Measurements from ENCODE around the gene TSPAN3.

TSPAN3 gene

DNA sequence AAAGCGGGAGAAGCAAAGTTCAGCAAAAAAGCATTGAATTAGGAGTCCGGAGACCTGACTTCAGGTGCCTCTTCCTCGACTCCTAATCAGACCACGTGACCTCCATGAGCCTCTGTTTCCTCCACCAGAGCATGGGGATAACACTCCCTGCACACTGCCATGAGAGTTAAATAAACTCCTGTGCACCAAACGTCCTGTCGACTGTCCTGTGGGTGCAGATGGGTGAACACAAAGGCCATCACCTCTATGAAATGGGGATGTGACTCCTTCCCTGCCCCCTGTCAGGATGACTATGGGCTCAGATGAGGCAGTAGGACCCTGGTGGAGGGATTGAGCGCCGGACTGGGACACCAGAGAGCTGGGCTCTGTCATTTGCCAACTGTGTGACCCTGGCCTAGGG lies 13.5 kb upstream of the TSPAN3 start:
- DNase-seq (ENCODE audit: low read depth), result no peak

DNA sequence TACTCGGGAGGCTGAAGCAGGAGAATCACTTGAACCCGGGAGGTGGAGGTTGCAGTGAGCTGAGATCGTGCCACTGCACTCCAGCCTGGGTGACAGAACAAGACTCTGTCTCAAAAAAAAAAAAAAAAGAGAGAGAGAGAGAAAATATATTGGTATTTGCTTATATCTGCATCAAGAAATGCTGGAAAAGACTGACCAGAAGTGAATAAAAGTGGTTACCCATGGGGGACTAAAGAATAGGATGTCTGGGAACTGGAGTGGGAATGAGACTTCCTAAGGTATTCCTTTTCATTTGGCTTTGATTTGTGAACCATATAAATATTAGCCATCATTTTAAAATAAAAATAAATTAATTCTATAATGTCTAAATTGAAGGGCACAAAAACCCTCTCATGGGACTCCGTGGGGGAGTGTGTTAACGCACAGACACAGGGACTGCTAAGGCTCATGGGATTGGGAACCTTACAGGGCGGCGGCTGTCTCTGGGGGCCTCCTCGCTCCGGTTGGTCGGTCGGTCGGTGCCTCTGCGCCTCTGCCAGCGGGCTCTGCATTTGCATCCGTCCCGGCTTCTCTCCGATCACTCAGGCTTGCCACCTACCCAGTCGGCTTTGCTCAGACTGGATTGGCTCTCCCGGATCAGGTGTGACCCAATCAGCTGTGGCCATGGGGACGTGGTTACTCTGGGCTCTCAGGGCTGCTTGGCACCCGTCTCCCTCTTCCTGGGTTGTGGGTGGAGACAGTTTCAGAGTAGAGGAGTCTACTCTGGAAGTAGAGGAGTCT lies 12.7 kb upstream of the TSPAN3 start:
- DNase-seq (ENCODE audit: low read depth), result peak; percentile 86

DNA sequence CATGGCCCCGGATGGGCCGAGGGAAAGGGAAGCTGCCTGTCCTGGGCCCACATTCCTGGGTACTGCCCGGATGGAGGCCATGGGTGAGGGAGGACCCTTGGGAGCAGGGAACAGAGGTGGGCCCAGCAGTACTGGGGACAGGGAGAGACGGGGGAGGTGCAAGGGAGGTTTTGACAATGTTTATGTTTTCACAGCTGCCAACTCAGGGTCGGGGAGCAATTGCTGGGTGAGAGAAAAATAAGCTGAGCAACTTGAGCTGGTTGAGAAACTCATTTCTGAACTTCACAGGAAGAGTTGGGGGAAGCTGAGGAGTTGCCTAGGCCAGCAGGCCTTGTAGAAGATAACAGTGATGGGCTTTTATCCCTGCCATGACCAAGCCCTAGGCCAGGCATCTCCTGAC lies 11.1 kb upstream of the TSPAN3 start:
- DNase-seq (ENCODE audit: low read depth), result no peak

DNA sequence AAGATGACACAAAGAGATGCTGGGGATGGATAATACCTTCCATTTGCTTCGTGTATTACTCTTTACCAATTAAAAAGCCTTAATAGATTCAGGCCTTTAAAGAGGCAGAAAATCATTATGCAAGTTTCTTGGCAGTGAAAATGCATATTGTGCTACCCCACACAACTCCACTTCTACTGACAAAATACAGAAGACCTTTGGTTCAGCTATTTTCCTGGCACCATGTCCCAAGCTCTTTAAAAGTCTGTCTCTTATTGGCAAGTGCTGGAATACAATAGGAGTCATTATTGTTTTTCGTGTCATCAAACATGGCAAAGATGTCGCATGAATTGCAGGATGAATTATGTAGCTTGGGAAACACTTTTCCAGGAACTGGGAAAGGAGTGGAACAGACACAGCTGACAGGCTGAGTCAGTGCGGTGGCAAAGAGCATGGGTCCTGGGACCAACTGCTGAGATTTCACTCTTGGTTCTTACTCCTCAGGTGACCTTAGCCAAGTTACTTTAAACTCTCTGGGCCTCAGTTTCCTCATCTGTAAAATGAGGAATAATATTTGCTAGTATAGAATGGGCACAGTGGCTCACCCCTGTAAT lies 5.5 kb upstream of the TSPAN3 start:
- no peak for DNase-seq (ENCODE audit: low read depth)

DNA sequence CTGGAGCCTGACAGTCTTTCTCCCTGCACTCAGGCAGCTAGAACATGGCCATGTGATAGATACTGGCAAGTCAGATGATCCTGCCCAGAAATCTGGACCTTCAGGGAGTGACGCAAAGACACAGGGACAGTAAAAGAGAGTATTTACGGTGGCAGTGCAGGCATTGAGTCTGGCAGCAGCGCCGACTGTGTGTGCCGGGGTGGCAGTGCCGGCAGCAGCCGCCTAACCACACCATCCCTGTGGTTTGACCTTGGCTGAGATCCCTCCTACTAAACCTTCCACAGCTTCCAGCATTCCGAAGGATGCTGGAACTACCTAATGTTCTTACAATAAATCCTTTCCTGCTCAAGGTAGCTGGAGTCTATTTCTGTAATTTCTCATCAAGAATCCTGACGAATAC lies 4.6 kb upstream of the TSPAN3 start:
- peak; percentile 63 for DNase-seq (ENCODE audit: low read depth)

DNA sequence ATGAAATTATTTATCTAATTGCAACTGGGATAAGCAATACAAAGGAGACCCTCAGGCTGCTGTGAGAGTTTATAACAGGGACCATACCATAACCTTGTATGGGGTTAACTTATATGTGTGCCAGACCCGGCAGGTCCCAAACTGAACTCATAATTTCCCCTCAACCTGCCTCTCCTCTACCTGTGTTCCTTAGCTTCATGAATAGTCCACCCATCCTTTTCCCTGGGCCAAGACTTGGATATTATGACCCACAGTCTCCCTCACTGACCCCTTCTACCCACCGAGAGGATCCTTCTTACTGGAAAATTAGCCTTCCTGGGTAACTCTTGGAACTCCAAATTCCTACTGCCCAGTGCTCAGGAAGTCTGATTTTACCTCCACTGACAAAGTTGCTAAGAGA lies 3.4 kb upstream of the TSPAN3 start:
- DNase-seq (ENCODE audit: low read depth), result no peak

DNA sequence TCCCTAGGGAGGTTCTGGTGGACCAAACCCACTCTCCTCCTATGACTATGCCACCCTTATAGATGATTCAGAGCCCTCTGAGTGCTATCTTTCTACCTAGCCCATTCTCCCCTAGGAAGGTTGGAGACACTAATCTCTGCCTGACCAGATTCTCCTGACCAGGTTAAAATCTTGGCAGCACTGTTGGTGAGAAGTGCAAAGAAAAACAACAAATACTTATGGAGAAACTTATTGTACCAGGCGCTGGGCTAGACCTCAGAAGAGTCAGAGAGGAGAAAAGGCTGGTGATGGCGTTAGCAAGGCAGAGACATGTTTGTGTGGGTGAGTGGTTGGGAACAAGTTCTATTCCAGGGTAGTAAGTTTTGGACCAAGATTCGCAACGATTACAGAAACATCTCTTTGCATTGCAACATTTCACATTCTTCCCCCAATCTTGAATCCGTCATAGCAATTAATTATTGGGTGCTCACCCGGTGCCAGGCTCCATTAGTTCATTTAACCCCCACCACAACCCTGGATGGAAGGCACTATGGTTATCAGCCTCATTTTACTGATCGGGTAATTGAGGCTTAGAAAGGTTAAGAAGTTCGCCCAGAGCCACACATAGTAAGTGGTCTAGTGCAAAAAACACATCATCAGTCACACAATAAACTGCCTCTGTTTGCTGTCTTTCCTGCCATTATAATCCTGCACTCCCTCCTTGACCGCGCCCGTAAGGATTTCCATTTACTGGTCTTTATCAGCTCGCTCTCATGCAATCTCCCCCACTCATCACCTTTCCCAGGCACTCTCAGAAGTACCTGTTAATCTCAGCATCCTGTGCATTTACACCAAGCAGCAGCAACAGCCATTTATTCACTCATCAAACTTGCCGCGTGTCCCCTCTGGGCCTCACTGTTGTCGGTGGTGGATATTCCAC lies 655 bp upstream of the TSPAN3 start:
- peak; percentile 94 for DNase-seq (ENCODE audit: low read depth)

DNA sequence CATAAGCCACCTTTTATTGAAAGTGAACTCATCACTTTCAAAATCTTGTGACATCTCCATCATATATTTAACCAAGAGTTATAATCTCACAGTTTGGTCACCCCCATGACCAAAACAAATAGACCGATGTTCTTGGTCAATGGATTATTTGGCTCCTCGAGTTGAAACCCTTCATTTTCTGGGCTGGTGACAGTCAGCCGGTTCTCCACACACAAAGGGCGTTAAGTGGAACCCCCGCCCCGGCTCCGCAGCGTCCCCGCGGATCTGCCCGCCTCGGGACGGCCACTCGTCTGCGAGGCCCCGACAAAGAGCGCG lies 772 bp downstream of the TSPAN3 start:
- no peak for DNase-seq (ENCODE audit: low read depth)

DNA sequence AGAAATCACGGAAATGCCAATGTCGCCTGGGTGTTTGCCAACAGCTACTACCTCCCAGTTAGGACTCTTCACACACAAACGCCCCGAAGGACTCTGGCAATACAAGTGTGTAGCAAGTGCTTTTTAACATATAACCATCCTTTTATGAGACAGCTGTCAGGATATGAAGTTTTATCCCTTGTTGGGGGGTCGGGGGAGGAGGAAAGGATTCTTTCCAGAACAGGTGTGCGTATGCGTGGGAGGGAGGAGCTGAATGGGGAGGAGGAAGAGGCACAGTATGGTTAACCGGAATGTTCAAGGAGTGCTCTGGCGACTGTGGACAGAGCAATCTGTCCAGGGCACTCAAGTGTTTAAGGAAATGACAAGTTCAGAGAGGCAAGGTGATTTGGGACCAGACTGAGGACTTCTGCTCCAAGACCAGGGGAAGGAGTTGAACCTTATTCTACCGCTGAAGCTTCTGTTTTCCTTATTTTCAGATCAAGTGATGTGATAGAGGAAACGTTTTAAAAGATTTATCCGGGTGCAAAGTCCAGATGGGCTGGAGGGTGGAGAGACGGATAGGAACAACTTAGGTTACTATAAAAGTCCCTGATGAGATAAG lies 1.3 kb downstream of the TSPAN3 start:
- DNase-seq (ENCODE audit: low read depth), result no peak

DNA sequence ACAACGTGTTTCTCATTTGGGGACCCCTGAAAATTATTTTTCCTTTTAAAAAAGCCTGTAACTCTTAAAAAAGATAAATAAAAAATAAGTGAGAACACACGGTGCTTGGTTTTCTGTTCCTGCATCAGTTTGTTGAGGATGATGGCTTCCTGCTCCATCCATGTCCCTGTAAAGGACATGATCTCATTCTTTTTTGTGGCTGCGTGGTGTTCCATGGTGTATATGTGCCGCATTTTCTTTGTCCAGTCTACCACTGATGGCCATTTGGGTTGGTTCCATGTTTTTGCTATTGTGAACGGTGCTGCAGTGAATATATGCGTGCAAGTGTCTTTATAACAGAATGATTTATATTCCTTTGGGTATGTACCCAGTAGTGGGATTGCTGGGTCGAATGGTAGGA lies 2.3 kb downstream of the TSPAN3 start:
- DNase-seq (ENCODE audit: low read depth), result no peak

DNA sequence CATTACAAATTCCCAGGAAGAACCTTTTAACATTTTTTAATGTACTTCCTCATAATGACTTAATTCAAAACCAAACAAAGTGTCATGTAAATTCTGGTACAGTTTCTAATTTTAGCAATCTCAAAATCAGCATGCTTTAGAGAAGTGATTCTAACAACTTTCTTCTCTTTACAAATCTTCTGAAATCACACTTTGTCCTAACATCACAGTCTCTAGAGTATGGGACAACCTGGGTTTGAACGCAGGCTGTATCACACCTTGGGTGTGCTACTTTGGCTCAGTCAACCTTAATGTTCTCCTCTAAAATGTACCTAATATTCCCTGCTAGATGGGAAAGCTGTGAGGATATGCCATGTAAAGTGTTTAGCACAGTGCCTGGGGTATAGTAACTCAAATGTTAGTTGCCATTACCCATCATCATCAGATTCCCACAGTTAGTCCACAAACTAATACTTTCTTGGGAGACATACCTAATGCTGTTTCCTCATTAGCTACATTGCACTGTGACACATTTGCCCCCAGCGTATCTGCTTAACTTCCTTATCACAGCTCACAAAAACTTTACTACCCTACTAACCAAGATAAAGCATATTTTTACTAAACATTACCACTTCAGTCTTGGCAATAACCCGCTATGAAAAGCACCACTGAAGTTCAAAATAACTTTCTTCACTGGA lies 3.1 kb downstream of the TSPAN3 start:
- DNase-seq (ENCODE audit: low read depth), result no peak

DNA sequence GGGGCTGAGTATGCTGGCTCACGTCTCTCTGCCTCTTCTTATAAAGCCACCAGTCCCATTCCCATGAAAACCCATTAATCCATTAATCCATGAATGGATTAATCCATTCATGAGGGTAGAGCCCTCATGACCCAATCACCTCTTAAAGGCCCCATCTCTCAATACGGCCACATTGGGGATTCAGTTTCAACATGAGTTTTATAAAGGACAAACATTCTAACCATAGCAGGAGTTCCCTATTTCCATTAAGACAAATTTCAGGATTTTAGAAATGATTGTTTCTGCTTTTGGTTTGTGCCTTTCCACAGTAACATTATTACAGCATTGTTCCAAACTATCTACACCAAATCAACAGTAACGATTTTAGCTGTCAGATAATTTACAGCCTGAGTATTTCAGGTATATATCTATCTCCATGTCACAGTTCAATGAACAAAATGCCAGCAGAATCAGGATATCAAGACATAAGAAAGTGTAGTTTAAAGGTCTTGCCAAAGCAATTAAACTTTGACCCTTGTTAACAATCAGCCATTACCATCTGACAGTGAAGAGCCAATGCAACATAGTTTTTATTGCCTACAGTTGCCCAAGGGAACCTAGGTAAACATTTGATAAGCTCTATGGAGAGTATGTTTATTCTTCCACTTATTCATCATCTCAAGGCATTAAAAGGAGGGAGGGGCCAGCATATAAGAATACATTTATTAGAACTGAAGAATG lies 3.8 kb downstream of the TSPAN3 start:
- peak; percentile 52 for DNase-seq (ENCODE audit: low read depth)

DNA sequence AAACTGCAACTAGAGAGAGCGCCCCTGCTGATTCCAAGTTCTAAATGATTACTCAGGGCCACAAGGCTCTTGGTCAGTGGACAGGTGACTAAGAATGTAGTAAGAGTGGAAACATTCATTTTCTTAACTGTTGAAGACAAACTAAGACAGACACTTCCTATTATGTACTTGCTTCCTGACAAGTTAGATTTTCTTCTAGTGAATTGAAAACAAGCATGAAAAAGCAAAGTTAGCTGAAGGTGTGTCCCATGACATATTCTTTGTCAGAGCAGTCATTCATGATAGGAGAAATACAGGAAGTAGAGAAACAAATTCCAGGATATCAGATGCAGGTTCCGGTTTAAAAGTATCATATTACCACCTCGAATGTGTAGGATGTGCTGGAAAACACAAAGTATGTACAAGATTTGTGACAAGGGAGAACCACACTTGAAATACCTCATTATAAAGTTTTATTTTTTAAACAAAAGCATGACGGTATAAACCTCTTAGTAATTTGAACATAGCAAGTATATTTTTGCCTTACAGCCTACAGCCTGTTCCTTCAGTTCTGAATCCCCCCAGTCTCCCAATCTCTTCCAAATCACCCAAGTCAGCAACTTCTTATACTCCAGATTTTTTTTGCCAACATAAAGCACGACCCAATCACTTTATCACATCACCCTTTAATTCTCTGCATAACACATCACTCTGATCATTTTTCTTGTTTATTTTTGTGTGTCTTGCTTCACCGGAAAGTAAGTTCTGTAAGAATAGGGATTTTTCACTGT lies 6.2 kb downstream of the TSPAN3 start:
- peak; percentile 71 for DNase-seq (ENCODE audit: low read depth)

DNA sequence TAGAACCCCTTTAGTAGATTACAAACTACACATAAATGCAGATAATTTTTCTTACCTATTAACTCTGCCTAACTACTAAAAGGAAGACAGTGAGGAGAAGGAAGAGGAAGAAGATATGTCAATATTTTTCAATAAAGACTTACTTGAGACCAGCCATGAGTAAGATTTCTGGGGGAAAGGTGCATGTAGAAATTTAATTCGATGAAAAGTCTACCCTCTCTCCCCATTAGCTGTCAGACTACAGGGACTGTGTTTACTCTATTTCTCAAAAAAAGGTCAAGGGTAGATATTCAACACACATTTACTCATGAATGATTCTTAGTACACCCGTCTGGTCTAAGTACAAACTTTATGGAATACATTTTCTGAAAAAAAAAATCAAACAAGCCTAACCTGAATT lies 6.8 kb downstream of the TSPAN3 start:
- no peak for DNase-seq (ENCODE audit: low read depth)

DNA sequence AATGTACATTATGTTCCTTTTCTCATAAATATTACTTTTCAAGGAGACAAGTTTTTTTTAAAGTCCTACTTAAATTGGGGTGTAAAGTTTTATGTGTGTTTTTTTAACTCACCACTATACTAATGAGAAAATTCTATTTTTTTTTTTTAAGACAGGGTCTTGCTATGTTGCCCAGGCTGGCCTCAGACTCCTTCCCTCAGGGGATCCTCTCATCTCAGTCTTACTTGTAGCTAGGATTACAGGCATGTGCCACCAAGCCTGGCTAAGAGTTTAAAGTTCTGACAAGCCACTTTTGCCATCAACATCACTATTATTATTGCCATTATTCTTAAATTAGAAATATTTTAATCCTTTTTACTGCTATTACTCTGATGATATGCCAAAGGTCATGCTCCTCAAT lies 7.7 kb downstream of the TSPAN3 start:
- no peak for DNase-seq (ENCODE audit: low read depth)

DNA sequence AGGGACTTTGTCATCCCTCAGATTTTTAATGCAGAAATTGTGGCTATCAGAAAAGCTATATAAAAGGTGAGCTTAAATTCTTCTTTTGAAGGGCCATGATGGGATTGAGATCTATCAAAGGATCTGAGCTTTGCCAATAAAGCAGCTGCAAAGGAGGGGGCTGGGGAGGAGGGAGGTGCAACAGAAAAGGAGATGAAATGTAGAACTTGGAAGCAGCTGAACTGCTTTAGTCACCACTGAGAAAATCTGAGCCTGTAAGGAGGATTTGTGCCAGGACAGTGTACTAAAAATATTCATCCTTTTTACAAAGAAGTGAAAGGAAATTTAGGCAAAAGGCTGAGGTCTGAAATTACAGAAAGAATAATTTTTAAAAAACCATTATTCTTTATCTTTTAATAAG lies 10.4 kb downstream of the TSPAN3 start:
- peak; percentile 22 for DNase-seq (ENCODE audit: low read depth)

DNA sequence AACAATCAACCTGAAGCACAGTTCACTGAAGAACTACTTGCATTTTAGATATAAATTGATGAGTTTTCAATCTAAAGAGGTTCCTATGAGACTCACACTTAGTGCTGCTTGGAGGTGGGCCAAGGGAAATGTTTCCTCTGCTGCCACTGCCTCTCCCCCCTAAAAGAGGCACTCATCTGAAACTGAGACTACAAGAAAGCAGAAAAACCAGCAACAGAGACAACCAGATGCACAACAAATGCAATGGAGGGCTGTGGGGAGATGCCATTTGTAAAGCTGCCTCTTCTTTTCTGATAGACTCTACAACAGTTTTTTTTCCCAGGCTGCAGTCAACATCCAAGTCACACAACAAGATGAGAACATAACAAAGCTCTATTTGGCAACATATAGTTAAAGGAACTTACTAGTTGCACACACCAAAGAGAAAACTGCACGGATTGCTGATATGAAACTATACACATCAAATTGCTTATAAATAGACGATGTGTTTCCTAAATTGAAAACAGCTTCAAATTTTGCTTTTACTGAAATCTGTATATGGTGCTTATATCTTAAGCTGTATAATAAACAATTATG lies 11.0 kb downstream of the TSPAN3 start:
- no peak for DNase-seq (ENCODE audit: low read depth)

DNA sequence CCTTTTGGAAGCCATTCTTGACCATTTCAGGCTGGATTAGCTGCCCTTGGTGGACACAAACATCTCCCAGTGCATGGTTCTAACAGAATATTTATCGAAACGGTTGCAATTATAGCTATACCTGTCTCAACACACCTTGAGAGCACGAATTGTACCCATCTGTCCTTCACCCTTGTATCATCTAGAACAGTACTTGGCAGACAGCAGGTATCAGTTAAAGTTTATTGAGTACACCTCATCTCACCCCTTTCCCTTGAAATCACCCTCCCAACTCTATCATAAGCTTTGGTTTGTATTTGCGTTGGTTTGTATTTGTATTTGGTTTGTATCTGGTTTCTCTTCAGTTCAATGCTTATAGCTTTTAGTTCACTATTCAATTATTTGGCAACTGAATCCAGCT lies 12.4 kb downstream of the TSPAN3 start:
- no peak for DNase-seq (ENCODE audit: low read depth)

DNA sequence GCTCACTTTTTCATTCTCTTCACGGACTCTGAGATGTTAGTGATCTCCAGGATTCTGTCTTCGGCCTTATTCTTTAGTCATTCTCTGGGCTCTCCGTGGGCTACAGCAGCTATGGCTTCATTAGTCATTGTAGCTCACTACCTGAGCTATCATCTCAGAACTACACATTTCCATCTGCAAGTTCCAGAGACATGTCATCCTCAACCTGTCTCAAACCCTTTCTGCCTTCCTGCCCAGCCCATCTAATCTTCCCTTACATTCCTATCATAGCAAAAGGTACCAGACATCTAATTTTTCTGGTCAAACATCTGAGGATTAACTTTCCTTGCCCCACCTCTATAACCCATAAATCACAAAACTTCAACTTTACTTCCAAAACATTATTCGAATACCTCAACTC lies 13.2 kb downstream of the TSPAN3 start:
- peak; percentile 35 for DNase-seq (ENCODE audit: low read depth)

DNA sequence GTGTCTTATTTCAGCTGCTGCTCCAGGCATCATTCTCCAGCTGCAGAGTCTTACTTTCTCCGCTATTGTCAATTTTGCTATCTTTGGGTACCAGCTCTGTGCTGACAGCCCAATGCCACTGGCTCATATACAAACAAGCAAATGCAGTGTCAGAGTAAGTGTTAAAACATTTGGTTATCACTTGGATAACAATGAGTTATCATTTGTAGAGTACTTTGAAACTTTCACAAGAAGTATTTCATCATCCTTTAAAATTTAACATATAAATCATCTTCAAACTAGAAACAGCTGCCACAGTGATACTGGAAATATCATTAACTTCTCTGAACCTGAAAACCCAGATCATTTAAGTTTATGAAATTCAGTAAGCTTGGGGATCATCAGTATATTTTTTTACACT lies 13.8 kb downstream of the TSPAN3 start:
- DNase-seq (ENCODE audit: low read depth), result peak; percentile 48

Measured in amniotic epithelial cell (primary cell).